Stimulated activated CD4-positive, alpha-beta T cell treated with anti-CD3 and anti-CD28 coated beads, Interleukin-4, amount 100 ng/mL, for 1 hour (primary cell): ENCODE measurements around the gene ODF2.
"Not testable (repeated sequence)": the region's sequence is repeated elsewhere in the genome, so short reads cannot be mapped to it uniquely, and the experiment has no call there.

Experiments used
- DNase-seq: peaks from one replicate; pipeline ENCODE4 v3.0.0-alpha.2; 2020

The ODF2 gene

GRCh38 chr9:128424268-128424780 is 31.5 kb upstream of the ODF2 start:
- no peak for DNase-seq

DNA sequence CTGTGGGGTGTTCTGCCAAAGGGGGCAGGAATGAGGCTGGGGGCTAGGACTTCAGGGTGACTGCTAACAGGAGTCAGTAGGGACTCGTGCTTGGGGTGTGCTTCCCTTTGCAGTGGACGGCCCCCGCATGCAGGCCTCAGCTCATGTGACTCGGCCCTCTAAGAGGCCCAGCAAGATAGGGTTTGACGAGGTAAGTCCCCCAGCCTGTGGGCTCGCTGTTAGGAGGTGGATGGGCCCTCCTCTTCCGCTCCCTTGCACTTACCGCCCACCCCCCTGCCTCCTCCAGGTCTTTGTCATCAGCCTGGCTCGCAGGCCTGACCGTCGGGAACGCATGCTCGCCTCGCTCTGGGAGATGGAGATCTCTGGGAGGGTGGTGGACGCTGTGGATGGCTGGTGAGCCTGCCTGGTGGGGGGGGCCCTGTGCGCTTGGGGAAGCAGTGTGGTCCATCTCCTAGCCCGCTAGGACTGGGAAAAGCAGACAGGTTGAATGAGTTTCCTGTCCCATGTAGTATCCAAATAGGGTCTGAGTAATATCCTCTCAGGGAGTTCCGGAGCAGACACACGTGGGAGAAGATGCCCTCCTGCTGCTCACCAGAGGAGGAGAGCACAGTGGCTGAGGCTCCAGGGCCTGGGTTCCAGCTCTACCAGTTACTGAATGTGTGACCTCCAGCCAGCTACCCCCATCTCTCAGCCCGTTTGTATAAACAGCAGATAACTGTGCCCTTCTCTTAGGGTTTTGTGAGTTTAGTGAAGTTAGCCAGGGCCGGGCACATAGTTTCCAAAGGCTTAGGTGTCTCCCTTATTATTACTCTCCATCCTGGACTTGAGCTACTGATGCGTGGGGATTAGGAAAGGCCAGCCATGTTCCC is 26.9 kb upstream of the ODF2 start:
- no peak for DNase-seq

GRCh38 chr9:128429513-128430086 is 26.2 kb upstream of the ODF2 start:
- no peak for DNase-seq

DNA sequence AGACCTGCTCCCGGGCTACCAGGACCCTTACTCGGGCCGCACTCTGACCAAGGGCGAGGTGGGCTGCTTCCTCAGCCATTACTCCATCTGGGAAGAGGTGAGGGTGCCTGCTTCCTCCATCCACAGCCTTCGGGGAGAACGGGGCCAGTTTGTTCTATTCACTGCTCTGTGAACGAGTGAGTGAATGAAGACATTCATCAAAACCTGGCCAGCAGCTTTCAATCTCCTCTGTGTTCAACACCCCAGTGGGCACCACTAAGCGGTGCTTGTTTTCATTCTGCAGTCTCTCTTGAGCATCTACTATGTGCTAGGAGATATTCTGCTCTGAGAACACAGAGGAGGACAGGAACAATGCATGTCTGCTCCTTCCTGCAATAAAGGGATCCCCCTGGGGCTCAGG is 24.6 kb upstream of the ODF2 start:
- DNase-seq, result no peak

DNA sequence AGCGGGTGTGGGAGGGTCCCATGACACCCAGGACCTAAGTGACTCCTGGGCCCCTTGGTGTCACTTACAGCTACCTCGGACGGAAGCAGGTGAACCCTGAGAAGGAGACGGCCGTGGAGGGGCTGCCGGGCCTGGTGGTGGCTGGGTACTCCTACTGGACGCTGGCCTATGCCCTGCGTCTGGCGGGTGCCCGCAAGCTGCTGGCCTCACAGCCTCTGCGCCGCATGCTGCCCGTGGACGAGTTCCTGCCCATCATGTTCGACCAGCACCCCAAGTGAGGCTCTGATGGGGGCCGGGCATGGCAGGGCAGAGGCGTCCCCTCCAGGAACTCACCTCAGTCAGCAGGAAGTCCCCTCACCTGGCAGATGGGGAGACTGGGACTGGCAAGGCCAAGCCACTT is 21.5 kb upstream of the ODF2 start:
- no peak for DNase-seq

DNA sequence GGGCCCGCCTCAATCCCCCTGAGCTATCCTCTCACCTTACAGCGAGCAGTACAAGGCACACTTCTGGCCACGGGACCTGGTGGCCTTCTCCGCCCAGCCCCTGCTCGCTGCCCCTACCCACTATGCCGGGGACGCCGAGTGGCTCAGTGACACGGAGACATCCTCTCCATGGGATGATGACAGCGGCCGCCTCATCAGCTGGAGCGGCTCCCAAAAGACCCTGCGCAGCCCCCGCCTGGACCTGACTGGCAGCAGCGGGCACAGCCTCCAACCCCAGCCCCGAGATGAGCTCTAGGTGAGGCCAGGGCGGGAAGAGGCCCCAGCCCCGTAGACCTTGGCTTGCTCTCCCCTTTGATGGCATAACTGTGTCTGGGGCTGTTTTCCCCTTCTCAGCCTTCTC is 20.2 kb upstream of the ODF2 start:
- no peak for DNase-seq

GRCh38 chr9:128438343-128439109 is 17.3 kb upstream of the ODF2 start:
- DNase-seq, result peak; percentile 85

DNA sequence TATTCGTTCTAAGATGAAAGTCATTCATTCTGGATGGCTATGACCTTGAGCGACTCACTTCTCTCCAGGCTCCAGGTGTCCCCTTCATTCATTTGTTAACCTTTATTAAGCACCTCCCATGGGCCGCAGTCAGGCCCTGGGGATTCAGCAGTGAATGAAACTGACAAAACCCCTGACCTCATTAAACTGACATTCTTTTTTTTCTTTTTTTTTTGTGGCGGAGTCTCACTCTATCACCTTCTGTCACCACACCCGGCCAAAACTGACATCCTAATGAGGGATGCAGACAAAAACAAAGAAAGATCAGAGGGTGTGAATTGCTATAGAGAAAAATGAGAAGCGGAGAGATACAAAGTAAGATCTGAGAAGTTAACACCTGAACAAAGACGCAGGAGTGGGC is 16.5 kb upstream of the ODF2 start:
- no peak for DNase-seq

DNA sequence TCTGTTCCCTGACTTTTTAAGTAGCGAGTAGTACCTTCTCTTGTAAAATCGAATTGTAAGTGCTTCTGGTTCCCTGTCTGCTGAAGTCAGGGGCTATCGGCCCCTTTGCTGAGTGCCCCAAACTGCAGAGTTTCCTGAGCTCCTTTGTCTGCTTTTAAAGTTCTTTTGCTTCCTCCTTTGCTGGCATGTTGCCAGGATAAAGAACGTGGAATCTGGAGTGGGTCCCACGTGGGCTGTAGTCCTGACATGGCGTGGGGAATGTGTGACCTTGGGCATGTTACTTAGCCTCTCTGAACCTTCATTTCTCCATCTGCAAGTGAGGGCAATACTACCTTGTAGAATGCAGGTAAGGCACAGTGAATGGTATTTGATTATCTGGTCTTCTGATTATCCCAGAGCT is 13.7 kb upstream of the ODF2 start:
- DNase-seq, result no peak

DNA sequence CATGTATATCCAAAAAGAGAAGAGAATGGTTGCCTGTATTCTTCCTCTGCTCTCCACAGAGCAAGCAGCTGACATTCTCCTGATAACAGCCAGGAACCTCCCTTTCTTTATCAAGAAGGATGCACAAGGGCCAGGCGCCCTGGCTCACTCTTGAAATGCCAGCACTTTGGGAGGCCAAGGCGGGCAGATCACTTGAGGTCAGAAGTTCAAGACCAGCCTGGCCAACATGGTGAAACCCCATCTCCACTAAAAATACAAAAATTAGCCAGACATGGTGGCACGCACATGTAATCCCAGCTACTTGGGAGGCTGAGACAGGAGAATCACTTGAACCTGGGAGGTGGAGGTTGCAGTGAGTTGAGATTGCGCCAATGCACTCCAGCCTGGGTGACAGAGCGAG is 9.3 kb upstream of the ODF2 start:
- DNase-seq, result not testable (repeated sequence)

DNA sequence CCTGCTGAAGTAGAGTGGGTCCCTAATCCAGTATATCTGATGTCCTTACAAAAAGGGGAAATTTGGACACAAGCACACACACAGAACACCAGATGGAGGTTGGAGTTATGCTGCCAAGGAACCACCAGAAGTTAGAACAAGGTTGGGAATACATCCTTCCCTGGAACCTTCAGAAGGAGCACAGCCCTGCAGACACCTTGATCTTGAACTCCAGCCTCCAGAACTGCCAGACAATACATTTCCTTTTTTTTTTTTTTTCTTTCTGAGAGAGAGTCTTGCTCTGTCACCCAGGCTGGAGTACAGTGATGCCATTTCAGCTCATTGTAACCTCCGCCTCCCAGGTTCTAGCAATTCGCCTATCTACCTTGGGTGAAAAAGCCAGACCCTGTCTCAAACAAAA is 7.1 kb upstream of the ODF2 start:
- no peak for DNase-seq

DNA sequence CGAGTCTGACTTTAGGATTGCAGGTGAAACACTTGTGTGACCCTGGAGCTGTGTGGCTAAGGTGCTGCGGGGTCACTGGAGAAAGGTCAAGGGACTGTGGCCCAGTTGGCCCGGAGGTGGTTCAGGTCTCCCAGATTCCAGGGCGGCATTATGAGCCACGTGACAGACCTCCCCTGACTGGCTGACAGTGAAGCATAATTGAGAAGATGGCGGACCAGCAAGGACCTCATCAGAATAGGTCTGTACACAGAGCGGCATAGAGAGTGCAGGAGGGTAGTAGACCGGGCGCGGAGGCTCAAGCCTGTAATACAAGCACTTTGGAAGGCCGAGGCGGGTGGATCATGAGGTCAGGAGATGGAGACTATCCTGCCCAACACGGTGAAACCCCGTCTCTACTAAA is 815 bp upstream of the ODF2 start:
- no peak for DNase-seq

DNA sequence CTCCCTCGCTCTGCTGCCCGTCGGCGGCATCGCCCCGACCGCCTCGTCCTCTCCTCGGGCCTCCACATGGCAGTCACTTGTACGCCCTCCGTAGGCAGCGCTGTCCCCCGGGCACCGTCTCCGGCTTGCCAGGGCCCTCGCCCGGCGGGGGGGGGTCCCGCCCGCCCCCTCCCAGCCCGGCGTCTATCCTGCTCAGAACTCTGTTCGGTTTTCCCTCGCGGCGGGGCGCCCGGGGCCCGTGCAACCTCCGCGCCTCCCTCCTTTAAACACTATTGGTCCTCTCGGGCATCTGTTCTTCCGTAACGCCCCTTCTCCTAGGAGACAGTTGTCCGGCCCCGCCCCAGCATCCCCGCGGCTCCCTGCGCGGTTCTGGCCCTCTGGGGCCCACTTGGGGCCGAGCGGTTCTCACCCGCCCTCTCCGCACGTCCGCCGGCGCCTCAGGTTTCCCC is 831 bp downstream of the ODF2 start:
- DNase-seq, result peak; percentile 67

GRCh38 chr9:128457207-128457606 is 1.4 kb downstream of the ODF2 start:
- DNase-seq, result no peak

DNA sequence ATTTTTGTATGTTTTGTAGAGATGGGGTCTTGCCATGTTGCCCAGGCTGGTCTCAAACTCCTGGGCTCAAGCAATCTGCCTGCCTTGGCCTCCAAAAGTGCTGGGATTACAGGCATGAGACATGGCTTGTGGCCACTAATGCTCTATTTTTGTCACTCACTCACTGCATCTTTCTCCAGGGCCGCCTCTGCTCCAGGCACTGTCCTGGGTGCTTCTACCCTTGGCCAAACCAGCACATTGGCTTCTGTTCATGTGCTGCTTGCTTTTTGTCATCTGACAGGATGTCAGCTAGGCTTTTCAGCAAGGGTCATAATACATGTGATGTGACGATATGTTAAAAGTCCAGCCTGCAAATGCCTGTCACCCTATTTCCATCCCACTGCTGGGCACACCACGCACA is 3.2 kb downstream of the ODF2 start:
- DNase-seq, result no peak

DNA sequence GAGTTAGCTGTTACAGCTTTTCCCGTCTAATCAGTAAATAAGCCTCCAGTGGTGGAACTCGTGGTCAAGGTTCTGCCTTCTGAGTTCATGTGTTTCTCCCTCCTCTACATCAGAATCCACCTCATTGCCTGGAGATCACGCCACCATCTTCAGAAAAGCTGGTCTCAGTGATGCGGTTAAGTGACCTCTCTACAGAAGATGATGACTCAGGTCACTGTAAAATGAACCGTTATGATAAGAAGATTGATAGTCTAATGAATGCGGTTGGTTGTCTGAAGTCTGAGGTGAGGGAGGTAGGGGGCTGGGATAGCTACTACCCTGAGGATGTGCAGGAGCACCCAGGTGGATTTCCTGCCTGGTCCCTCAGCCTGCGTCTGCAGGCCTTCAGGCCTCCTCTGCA is 13.3 kb downstream of the ODF2 start:
- DNase-seq, result no peak

- DNase-seq, result no peak
These were observed 14.8 kb downstream of the ODF2 start for GRCh38 chr9:128470560-128470959.

- no peak for DNase-seq
These were observed 17.3 kb downstream of the ODF2 start for GRCh38 chr9:128473104-128473503.

GRCh38 chr9:128475867-128476266 is 20.1 kb downstream of the ODF2 start:
- DNase-seq, result no peak

DNA sequence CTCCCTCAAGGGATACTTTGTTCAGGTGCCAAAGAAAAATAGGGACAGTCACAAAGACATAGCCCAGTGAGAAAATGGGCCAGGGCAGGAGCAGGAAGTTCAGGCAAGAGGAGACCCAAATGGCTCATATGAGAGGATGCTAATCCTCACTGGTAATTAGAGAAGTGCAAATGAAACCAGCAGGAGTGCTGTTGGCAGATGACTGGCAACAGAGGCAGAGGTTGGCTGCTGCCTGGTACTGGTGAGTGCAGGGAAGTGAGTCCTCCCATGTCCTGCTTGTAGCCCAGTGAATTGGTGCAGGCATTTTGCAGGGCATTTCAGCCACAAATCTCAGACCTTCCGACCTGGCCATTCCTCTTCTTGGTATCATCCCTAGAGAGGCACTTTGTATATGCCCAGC is 23.5 kb downstream of the ODF2 start:
- DNase-seq, result no peak

- no peak for DNase-seq
These were observed 25.8 kb downstream of the ODF2 start for GRCh38 chr9:128481561-128481960.

GRCh38 chr9:128482186-128482585 is 26.4 kb downstream of the ODF2 start:
- no peak for DNase-seq

DNA sequence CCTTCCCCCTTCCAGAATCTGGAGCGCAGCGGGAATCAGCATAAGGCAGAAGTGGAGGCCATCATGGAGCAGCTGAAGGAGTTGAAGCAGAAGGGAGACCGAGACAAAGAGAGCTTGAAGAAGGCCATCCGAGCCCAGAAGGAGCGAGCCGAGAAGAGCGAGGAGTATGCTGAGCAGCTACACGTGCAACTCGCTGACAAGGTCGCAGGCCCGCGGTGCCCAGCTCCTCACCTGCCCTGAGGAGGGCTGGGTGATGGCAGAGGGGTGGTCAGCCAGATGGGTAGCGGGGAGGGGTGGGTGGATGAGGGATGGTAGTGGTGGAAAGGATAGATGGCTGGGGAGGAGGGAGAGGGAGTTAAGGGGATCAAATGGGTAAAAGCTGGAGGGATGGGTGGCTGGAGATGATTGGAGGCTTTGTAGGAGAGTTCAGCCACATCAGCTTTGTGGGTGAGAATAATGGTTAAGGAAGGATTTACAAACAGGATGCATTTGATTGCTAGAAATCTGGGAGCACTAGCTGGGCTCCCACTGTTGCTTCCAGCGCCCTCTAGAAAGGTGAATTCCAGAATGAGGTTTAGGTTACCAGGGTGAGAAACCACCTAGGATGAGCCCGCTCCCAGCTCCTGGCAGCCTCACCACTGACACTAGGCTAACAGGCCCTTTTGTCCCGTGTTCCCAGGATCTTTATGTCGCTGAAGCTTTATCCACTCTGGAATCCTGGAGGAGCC is 29.0 kb downstream of the ODF2 start:
- DNase-seq, result no peak
